ENCODE data around the gene NBPF1. TPM values are rescaled to one million over a fixed set of nuclear protein-coding genes. Genes with fewer than 3 reads are reported as not detected.
"Not testable (repeated sequence)": the region's sequence is repeated elsewhere in the genome, so short reads cannot be mapped to it uniquely, and the experiment has no call there.

Gene NBPF1
- total RNA-seq, 6 experiments from 2014 or later, result 37.0 to 43.3 (median 39.0) TPM

- no peak overlapping the region for H3K27ac Mint-ChIP-seq
- TF ChIP-seq CTCF (IDR thresholded peaks at IDR 0.05), result no peak
- H3K36me3 Mint-ChIP-seq (ENCODE audit: low read depth), result no peaks in the 10 kb centered on the region
- no peak overlapping the region for H3K4me3 Mint-ChIP-seq
- no peak for DNase-seq
- peaks cover 42% of the 10 kb centered on the region for H3K27me3 Mint-ChIP-seq (ENCODE audit: insufficient read depth)
- no peaks in the 10 kb centered on the region for H3K9me3 Mint-ChIP-seq
- peaks cover 11% of the 10 kb centered on the region for H3K4me1 Mint-ChIP-seq (ENCODE audit: low read depth)
Measured at GRCh38 chr1:16521288-16521583, 92.1 kb downstream of the NBPF1 start.

- not testable (repeated sequence) for H3K4me3 Mint-ChIP-seq; H3K36me3 Mint-ChIP-seq (ENCODE audit: low read depth); H3K27ac Mint-ChIP-seq; H3K9me3 Mint-ChIP-seq; DNase-seq
- peaks cover 40% of the 10 kb centered on the region for H3K27me3 Mint-ChIP-seq (ENCODE audit: insufficient read depth)
- H3K4me1 Mint-ChIP-seq (ENCODE audit: low read depth), result peaks cover 11% of the 10 kb centered on the region
Measured at GRCh38 chr1:16520435-16521287, 92.7 kb downstream of the NBPF1 start.

GRCh38 chr1:16519255-16519951, 94.0 kb downstream of the NBPF1 start:
- not testable (repeated sequence) for H3K27ac Mint-ChIP-seq; DNase-seq; H3K4me3 Mint-ChIP-seq; H3K9me3 Mint-ChIP-seq; H3K36me3 Mint-ChIP-seq (ENCODE audit: low read depth)
- Mint-ChIP-seq H3K4me1 (ENCODE audit: low read depth) (peaks cover 11% of the 10 kb centered on the region), H3K27me3 (ENCODE audit: insufficient read depth) (peaks cover 34% of the 10 kb centered on the region)

- peaks cover 32% of the 10 kb centered on the region for H3K27me3 Mint-ChIP-seq (ENCODE audit: insufficient read depth)
- H3K27ac Mint-ChIP-seq; H3K36me3 Mint-ChIP-seq (ENCODE audit: low read depth); DNase-seq; H3K4me3 Mint-ChIP-seq; H3K9me3 Mint-ChIP-seq: not testable (repeated sequence)
- H3K4me1 Mint-ChIP-seq (ENCODE audit: low read depth), result peaks cover 11% of the 10 kb centered on the region
Measured at GRCh38 chr1:16518913-16519254, 94.5 kb downstream of the NBPF1 start.

GRCh38 chr1:16516694-16517410, 96.5 kb downstream of the NBPF1 start:
- H3K36me3 Mint-ChIP-seq (ENCODE audit: low read depth); DNase-seq; H3K4me3 Mint-ChIP-seq; H3K27ac Mint-ChIP-seq; H3K9me3 Mint-ChIP-seq: not testable (repeated sequence)
- Mint-ChIP-seq H3K27me3 (ENCODE audit: insufficient read depth) (peaks cover 22% of the 10 kb centered on the region), H3K4me1 (ENCODE audit: low read depth) (peaks cover 11% of the 10 kb centered on the region)

GRCh38 chr1:16514107-16515055, 99.0 kb downstream of the NBPF1 start, which contains the start of gene RNU1-1:
Gene RNU1-1 (minus strand): TSS chr1:16514285.
- H3K4me1 Mint-ChIP-seq (ENCODE audit: low read depth); H3K9me3 Mint-ChIP-seq; H3K4me3 Mint-ChIP-seq; H3K36me3 Mint-ChIP-seq (ENCODE audit: low read depth); H3K27ac Mint-ChIP-seq: not testable (repeated sequence)
- peaks cover 11% of the 10 kb centered on the region for H3K27me3 Mint-ChIP-seq (ENCODE audit: insufficient read depth)
- DNase-seq, result peak; percentile 95

- H3K4me1 Mint-ChIP-seq (ENCODE audit: low read depth); H3K4me3 Mint-ChIP-seq; H3K9me3 Mint-ChIP-seq; H3K36me3 Mint-ChIP-seq (ENCODE audit: low read depth); H3K27ac Mint-ChIP-seq: not testable (repeated sequence)
- DNase-seq, result peak; percentile 100
- H3K27me3 Mint-ChIP-seq (ENCODE audit: insufficient read depth), result peaks cover 10% of the 10 kb centered on the region
Measured at GRCh38 chr1:16513412-16514106, 99.8 kb downstream of the NBPF1 start.

- H3K36me3 Mint-ChIP-seq (ENCODE audit: low read depth); H3K4me3 Mint-ChIP-seq; H3K9me3 Mint-ChIP-seq; H3K27ac Mint-ChIP-seq; H3K4me1 Mint-ChIP-seq (ENCODE audit: low read depth); H3K27me3 Mint-ChIP-seq (ENCODE audit: insufficient read depth): not testable (repeated sequence)
- peak; percentile 99 for DNase-seq
Measured at GRCh38 chr1:16512624-16513411, 100.5 kb downstream of the NBPF1 start.
